ENCODE data around the gene CLGN.

GRCh38 chr4:140388015-140388414, 39.4 kb downstream of the CLGN start:
- no peak for TF ChIP-seq CTCF (IDR thresholded peaks at IDR 0.05)
- no peak for TF ChIP-seq POLR2A (IDR thresholded peaks at IDR 0.05)

Measured in right lobe of liver (tissue), 4 donors.